Right atrium auricular region (tissue), 2 donors: ENCODE results near the gene KIF13A. TPM values are rescaled to one million over a fixed set of nuclear protein-coding genes. Genes with fewer than 3 reads are reported as not detected.

Experiments used
- DNase-seq: peaks from one replicate; pipeline ENCODE4 v3.0.0-alpha.2; 2019; ENCODE audit warnings: low spot score
- H3K27ac ChIP-seq, 2 donors: fragments of 200-600 bp; sonication (generic); 1 replicate in 1 of 2; 2 replicates in 1 of 2; pipeline ENCODE4 v1.5.1; 2016 to 2019
- H3K27me3 ChIP-seq, 2 donors: fragments of 200-600 bp; sonication (generic); one replicate each; pipeline versions ENCODE4 v1.5.1 to v1.6.0; 2017 to 2019
- H3K36me3 ChIP-seq: fragments of 200-600 bp; sonication (generic); one replicate; pipeline ENCODE4 v1.5.1; 2016
- H3K4me1 ChIP-seq, 2 donors: fragments of 200-600 bp; sonication (generic); one replicate each; pipeline versions ENCODE4 v1.5.1 to v1.6.0; 2017 to 2019
- H3K4me3 ChIP-seq, 2 donors: fragments of 200-600 bp; sonication (generic); 1 replicate in 1 of 2; 2 replicates in 1 of 2; pipeline ENCODE4 v1.5.1; 2017 to 2019; ENCODE audit warnings: mild to moderate bottlenecking in 1 of 2, moderate library complexity in 1 of 2
- H3K9me3 ChIP-seq, 2 donors: fragments of 200-600 bp; sonication (generic); one replicate each; pipeline ENCODE4 v1.5.1; 2019
- total RNA-seq, 2 donors: library from RNA; depleted of rRNA; stranded (reverse); fragments of >200 nt; gene quantifications; one replicate each; pipeline ENCODE4 v1.1.0, GENCODE V29; 2016
- TF ChIP-seq, protein P1 (sequence below), 2 donors: fragments of 200-600 bp; sonication (generic); IDR thresholded peaks; one replicate each; pipeline ENCODE4 v1.5.1; 2019; ENCODE audit warnings: antibody characterized with exemption in 2 of 2

The KIF13A gene
- total RNA-seq, 2 donors from 2014 or later, result 56.6 to 68.3 TPM

DNA sequence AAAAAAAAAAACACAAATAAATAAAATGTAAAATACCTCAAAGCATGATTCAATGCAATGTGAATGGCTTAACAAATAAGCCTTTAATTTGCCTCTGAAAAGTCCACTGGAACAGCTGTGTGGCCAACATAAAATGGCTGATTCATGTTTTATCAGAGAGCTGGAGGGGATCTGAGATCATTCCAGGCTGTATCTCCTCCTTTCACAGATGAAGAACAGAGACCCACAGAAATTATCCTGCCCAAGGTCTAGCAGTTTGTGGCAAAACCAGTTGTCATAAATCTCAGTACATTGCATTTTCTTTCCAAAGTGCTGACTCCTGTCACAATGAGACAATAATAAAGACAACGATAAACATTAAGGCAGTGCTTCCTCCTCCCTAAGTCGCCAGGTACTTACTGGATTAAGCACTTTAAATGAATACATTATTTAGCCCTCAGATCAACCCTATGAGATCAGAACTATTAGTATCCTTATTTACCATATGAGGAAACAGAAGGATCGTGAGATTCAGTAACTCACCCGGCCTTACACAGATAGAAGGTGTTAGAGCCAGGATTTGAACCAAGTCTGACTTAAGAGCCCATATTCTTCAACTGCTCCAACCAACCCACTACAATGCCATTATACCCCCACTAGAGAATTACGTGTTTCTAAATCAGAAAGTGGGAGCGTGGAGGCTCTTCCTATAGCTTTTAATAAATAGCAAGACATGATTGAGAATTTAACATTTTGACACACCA lies 118.3 kb downstream of the KIF13A start:
- DNase-seq, result no peak
- H3K4me1 ChIP-seq, result peaks cover 0 to 69% of the 10 kb centered on the region in 2 donors
- TF ChIP-seq, protein P1, sequence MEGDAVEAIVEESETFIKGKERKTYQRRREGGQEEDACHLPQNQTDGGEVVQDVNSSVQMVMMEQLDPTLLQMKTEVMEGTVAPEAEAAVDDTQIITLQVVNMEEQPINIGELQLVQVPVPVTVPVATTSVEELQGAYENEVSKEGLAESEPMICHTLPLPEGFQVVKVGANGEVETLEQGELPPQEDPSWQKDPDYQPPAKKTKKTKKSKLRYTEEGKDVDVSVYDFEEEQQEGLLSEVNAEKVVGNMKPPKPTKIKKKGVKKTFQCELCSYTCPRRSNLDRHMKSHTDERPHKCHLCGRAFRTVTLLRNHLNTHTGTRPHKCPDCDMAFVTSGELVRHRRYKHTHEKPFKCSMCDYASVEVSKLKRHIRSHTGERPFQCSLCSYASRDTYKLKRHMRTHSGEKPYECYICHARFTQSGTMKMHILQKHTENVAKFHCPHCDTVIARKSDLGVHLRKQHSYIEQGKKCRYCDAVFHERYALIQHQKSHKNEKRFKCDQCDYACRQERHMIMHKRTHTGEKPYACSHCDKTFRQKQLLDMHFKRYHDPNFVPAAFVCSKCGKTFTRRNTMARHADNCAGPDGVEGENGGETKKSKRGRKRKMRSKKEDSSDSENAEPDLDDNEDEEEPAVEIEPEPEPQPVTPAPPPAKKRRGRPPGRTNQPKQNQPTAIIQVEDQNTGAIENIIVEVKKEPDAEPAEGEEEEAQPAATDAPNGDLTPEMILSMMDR (IDR thresholded peaks at IDR 0.05), result no peak

DNA sequence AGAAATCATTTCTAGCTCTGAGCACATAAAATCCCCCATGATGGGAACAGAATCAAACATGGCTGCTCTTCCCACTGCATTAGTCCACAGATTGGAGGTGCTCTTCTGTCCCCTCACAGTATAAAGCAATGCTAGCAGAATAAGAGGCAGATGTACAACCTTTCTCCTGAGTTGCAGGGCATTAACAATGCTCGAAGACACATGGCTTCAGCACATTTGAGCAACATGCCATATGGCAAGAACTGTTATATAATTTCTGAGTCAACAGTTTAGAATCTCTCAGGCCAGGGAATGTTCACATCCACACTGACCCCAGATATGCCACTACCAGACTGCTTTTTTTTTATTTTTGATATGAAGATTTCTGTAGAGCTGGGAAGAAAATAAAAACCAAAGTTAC lies 119.6 kb downstream of the KIF13A start:
- no peaks in the 10 kb centered on the region for H3K9me3 ChIP-seq
- TF ChIP-seq, protein P1 (IDR thresholded peaks at IDR 0.05), result no peak
- H3K4me1 ChIP-seq, result peaks cover 0 to 82% of the 10 kb centered on the region in 2 donors
- H3K27me3 ChIP-seq, result no peaks in the 10 kb centered on the region
- H3K36me3 ChIP-seq, result no peaks in the 10 kb centered on the region
- H3K27ac ChIP-seq, result no peak overlapping the region
- no peak overlapping the region for H3K4me3 ChIP-seq
- no peak for DNase-seq

More for the DNA sequence above, 118.3 kb downstream of the KIF13A start:
- H3K27ac ChIP-seq, result peak overlapping the region in 1 of 2 donors; percentile 25
- no peak overlapping the region for H3K4me3 ChIP-seq
- H3K9me3 ChIP-seq, result no peaks in the 10 kb centered on the region
- H3K36me3 ChIP-seq, result no peaks in the 10 kb centered on the region
- H3K27me3 ChIP-seq, result no peaks in the 10 kb centered on the region

DNA sequence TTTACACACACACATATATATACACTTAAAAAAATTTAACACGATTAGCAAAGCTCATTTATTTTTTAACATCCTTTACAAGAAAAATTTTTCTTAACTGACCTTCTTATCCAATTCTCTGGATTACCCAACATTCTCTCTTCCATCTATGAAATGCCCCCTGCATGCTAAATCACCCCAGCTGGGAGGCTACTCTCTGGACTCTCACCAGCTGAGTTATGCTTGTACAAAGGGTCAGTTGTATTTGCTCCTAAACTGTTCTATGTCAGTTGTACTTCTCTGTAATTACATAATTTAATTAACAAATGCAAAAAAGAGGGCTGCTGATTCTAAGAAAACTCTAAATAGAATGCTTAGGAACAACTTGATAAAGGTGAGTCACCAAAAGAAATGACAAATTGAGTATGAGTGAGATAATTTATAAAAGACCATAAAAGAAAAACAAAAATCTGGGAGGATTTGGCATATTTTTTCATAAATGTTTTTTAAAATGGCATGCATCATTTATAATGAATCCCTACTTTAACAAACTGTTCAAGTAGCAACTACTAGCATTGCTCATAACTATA lies 120.5 kb downstream of the KIF13A start:
- DNase-seq, result no peak
- Histone ChIP-seq H3K4me3 (no peak overlapping the region), H3K36me3 (no peaks in the 10 kb centered on the region), H3K27me3 (no peaks in the 10 kb centered on the region), H3K4me1 (peaks cover 0 to 87% of the 10 kb centered on the region in 2 donors), H3K27ac (no peak overlapping the region), H3K9me3 (no peaks in the 10 kb centered on the region)
- TF ChIP-seq, protein P1 (IDR thresholded peaks at IDR 0.05), result no peak

GRCh38 chr6:17865798-17866725 lies 121.4 kb downstream of the KIF13A start:
- no peaks in the 10 kb centered on the region for H3K36me3 ChIP-seq
- peak overlapping the region; percentile 65 to 77 for H3K27ac ChIP-seq
- DNase-seq, result peak; percentile 95
- H3K9me3 ChIP-seq, result no peaks in the 10 kb centered on the region
- no peaks in the 10 kb centered on the region for H3K27me3 ChIP-seq
- peaks cover 0 to 81% of the 10 kb centered on the region in 2 donors for H3K4me1 ChIP-seq
- TF ChIP-seq, protein P1 (IDR thresholded peaks at IDR 0.05), result no peak
- H3K4me3 ChIP-seq, result no peak overlapping the region

GRCh38 chr6:17865243-17865642 lies 122.2 kb downstream of the KIF13A start:
- H3K27ac ChIP-seq, result peak overlapping the region; percentile 65 to 77
- no peaks in the 10 kb centered on the region for H3K36me3 ChIP-seq
- DNase-seq, result no peak
- no peaks in the 10 kb centered on the region for H3K9me3 ChIP-seq
- no peak overlapping the region for H3K4me3 ChIP-seq
- no peaks in the 10 kb centered on the region for H3K27me3 ChIP-seq
- TF ChIP-seq, protein P1 (IDR thresholded peaks at IDR 0.05), result no peak
- peaks cover 0 to 74% of the 10 kb centered on the region in 2 donors for H3K4me1 ChIP-seq
